DMS79 (cell line): ENCODE results near the gene XRCC5.

Source experiments
- DNase-seq: peaks from one replicate; lab custom pipeline; 2025; lab: John Stamatoyannopoulos, UW

XRCC5 gene

GRCh38 chr2:216084547-216084946, 24.6 kb upstream of the XRCC5 start:
- DNase-seq, result peak; percentile 50

- DNase-seq, result no peak
These were observed 22.8 kb upstream of the XRCC5 start for GRCh38 chr2:216086207-216086893.

GRCh38 chr2:216090369-216090786, 18.8 kb upstream of the XRCC5 start:
- DNase-seq, result no peak

GRCh38 chr2:216092646-216093045, 16.5 kb upstream of the XRCC5 start:
- DNase-seq, result no peak

- no peak for DNase-seq
These were observed 14.4 kb upstream of the XRCC5 start for GRCh38 chr2:216094701-216095100.

- DNase-seq, result no peak
These were observed 10.5 kb upstream of the XRCC5 start for GRCh38 chr2:216098421-216099334.

GRCh38 chr2:216101109-216101508, 8.0 kb upstream of the XRCC5 start:
- DNase-seq, result no peak

- DNase-seq, result no peak
These were observed 5.9 kb upstream of the XRCC5 start for GRCh38 chr2:216103213-216103612.

GRCh38 chr2:216104691-216105090, 4.5 kb upstream of the XRCC5 start:
- DNase-seq, result no peak

- DNase-seq, result no peak
These were observed 1.8 kb upstream of the XRCC5 start for GRCh38 chr2:216107320-216107719.

GRCh38 chr2:216107760-216108159, 1.4 kb upstream of the XRCC5 start:
- DNase-seq, result no peak

GRCh38 chr2:216108310-216108966, 710 bp upstream of the XRCC5 start:
- DNase-seq, result no peak

GRCh38 chr2:216109962-216110614, 940 bp downstream of the XRCC5 start:
- DNase-seq, result peak; percentile 1

GRCh38 chr2:216110620-216111019, 1.5 kb downstream of the XRCC5 start:
- no peak for DNase-seq

GRCh38 chr2:216111122-216111521, 2.0 kb downstream of the XRCC5 start:
- DNase-seq, result no peak

GRCh38 chr2:216112926-216113325, 3.8 kb downstream of the XRCC5 start:
- DNase-seq, result no peak

GRCh38 chr2:216113572-216113971, 4.4 kb downstream of the XRCC5 start:
- DNase-seq, result no peak

- no peak for DNase-seq
These were observed 5.2 kb downstream of the XRCC5 start for GRCh38 chr2:216114382-216114713.

- peak; percentile 95 for DNase-seq
These were observed 5.8 kb downstream of the XRCC5 start for GRCh38 chr2:216114714-216115531.

GRCh38 chr2:216116418-216116817, 7.3 kb downstream of the XRCC5 start:
- DNase-seq, result no peak

GRCh38 chr2:216117561-216118340, 8.6 kb downstream of the XRCC5 start:
- DNase-seq, result no peak
